GM21717 (cell line): ENCODE measurements around the gene FTSJ1.
"Not testable (repeated sequence)": the region's sequence is repeated elsewhere in the genome, so short reads cannot be mapped to it uniquely, and the experiment has no call there.

ENCODE experiments used
- ATAC-seq: cut with Tn5 transposase; IDR thresholded peaks from one replicate; pipeline ENCODE4 v1.9.1; 2021; ENCODE audit warnings: mild to moderate bottlenecking, moderate library complexity; ENCODE audit not compliant: unreplicated experiment

Gene FTSJ1

DNA sequence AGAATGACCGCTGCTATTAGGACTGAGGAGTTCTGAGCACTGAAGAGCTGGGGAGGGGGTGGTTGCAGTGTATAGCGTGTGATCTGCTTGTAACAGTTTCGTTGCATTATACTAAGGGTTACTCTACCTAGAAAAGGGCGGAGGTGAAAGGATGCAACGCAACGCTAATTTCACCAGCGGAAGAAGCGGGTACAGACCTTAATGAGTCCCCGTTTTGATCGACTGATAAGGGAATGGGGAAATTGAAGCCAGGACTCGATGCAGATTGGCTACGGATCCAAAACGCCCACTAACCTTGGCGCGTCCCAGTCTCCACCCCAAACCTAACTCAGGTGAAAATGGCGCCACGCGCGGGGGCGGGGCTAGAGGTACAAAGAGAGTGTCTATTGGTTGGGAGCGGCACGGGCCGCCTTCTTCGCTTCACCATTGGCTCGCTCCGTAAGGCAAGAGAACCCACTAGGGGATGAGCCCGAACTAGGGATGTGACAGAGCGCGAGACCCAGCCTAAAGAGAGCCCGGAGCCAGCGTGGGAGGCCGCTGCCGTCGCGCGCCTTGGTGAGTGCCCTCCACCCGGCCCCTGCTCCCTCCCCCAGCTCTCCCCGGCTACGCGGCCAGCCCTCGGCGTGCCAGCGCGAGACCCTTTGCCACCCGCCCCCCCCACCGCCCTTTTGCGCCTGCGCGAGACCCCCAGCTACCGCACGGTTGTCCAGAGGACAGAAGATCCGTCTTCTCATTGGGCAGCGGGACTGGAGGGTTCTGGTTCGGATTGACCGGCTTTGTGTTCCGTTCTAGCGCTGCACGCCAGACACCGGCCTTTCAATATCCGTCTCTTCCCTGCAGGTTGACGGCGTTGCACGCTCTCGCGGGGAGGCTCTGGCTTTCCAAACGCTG lies 45.6 kb downstream of the FTSJ1 start, which contains the start of gene EBP:
Gene EBP (plus strand): TSS at position 456 of the 891 bp plus-strand sequence. CDS start 1,964 bp downstream, outside the sequence.
- peak; percentile 95 for ATAC-seq

DNA sequence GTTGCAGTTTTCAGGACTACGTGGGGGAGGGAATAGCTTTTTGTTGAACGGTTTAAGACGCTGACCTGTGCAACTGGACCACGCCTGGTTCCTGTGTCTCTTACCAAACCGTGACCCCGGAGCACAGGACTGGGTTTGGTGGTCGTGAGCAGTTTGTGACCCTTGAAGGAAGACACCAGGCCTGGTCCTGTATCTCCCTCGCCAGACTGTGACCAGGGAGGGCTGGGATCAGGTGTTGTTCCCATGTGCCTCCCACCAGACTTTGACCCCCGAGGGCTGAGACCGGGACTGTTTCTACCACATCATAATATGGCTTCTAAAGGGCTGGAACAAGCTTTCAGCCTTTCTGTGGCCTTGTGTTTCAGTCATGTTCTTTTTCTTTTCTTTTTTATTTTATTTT lies 46.3 kb downstream of the FTSJ1 start:
- ATAC-seq: no peak

DNA sequence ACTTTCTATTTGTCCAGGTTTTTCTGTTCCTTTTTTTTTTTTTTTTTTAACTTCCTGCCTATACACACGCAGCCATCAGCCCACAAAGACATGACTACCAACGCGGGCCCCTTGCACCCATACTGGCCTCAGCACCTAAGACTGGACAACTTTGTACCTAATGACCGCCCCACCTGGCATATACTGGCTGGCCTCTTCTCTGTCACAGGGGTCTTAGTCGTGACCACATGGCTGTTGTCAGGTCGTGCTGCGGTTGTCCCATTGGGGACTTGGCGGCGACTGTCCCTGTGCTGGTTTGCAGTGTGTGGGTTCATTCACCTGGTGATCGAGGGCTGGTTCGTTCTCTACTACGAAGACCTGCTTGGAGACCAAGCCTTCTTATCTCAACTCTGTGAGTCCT lies 47.7 kb downstream of the FTSJ1 start:
- no peak for ATAC-seq

DNA sequence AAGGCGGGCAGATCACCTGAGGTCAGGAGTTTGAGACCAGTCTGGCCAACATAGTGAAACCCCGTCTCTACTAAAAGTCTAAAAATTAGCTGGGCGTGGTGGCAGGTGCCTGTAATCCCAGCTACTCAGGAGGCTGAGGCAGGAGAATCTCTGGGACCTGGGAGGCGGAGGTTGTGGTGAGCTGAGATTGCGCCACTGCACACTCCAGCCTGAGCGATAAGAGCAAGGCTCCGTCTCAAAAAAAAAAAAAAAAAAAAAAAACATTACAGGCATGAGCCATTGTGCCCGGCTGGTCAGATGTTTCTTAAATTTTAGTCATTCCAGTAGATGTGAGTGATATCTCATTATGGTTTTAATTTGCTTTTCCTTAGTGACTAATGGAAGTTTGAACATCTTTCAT lies 49.9 kb downstream of the FTSJ1 start:
- ATAC-seq: not testable (repeated sequence)

DNA sequence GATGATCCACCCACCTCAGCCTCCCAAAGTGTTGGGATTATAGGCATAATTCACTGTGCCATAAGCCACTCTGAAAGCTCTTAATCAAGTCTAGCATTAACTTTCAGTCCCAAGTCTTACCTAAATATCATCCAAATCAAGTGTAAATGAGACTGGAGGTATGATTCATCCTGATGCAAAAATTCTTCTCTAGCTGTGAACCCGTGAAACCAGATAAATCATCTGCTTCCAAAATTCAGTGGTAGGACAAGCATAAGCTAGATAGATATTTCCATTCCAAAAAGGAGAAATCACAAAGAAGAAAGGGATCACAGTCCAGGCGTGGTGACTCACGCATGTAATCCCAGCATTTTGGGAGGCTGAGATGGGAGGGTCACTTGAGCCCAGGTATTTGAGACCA lies 54.7 kb downstream of the FTSJ1 start:
- ATAC-seq: no peak

DNA sequence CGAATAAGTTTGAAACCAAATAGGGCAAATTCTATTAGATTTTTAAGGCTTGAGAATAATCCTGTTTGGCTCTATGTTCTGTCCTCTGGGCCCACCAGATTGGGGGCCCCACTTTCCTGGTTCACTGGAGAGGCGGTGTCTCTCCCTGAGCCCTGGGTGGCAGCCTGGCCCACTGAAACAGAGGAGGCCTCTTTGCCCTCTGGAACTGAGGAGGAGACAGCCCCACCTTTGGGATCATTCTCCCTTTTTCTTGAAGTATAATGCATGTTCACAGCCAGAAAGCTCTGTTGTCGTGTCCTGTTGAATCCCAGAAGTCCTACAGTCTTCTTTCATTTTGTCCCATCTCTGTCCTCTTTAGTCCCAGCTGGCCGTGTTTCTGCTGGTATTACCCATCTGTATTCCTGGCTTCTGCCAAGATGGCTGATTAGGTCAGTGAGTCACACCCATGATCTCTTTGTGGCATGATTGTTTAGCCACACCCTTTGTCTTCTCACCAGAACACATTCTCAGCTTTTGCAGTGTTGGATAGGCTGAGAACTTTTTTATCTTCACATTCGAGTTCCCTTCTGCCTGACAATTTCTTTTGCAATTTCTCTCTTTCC lies 55.5 kb downstream of the FTSJ1 start:
- ATAC-seq: no peak

DNA sequence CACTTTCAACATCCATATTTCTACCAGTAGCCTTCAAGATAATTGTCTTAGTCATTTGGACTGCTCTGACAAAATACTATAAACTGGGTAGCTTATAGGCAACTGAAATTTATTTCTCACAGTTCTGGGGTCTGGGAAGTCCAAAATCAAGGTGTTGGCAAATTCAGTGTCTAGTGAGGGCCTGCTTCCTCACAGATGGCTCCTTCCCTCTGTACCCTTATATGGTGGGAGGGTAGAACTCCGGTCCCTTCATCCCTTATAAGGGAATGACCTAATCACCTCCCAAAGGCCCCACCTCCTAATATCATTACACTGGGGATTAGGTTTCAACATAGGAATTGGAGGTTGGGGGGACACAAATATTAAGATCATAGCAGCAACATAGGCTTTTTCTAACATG lies 56.2 kb downstream of the FTSJ1 start:
- ATAC-seq: no peak

DNA sequence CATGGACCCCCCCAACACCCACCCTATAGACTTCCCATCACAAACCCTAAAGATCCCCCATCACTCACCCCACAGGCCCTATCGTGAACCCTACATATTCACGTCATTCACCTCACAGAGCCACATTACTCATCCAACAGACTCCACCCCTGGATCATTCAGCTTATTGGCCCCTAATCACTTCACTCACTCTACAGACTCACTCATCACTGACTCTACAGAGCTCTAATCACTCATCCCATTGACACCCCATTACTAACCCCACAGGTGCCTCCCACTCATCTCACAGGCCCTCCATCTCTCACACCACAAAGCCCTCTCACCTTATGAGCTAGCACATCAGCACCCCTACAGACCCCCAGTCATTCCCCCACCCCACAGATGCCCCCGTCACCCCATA lies 57.2 kb downstream of the FTSJ1 start:
- ATAC-seq: no peak
